GM12891 (cell line): ENCODE measurements around the gene RASA1.
A peak's percentile ranks its signal among the peaks of the same experiment; 100 is the strongest.

Experiments used
- DNase-seq: peaks from one replicate; pipeline ENCODE4 v3.0.0; 2011; ENCODE audit warnings: low spot score; ENCODE audit not compliant: insufficient read length
- FAIRE-seq: peaks from 2 replicates; lab custom pipeline; 2011; peaks lifted over from hg19 to GRCh38; lab: Jason Lieb, UNC
- PAX5 ChIP-seq: IDR thresholded peaks from 2 replicates; pipeline ENCODE4 v1.6.1; 2011; ENCODE audit warnings: low read length, moderate library complexity, mild to moderate bottlenecking; ENCODE audit not compliant: insufficient read depth, severe bottlenecking
- POLR2A ChIP-seq: IDR thresholded peaks from 2 replicates; pipeline ENCODE4 v1.6.1; 2011; ENCODE audit warnings: low read depth, low read length, control low read depth
- POLR2AphosphoS5 ChIP-seq: IDR thresholded peaks from 2 replicates; pipeline ENCODE4 v1.6.1; 2011; ENCODE audit warnings: low read depth, low read length, control low read depth
- POU2F2 ChIP-seq: IDR thresholded peaks from 2 replicates; pipeline ENCODE4 v1.6.1; 2011; ENCODE audit warnings: low read depth, mild to moderate bottlenecking, control low read depth, low read length, moderate library complexity
- SPI1 ChIP-seq: IDR thresholded peaks from 2 replicates; pipeline ENCODE4 v1.6.1; 2011; ENCODE audit warnings: low read depth, low read length, control low read depth
- TAF1 ChIP-seq: IDR thresholded peaks from 2 replicates; pipeline ENCODE4 v1.6.1; 2011; ENCODE audit warnings: low read depth, low read length, control low read depth

Gene RASA1

DNA sequence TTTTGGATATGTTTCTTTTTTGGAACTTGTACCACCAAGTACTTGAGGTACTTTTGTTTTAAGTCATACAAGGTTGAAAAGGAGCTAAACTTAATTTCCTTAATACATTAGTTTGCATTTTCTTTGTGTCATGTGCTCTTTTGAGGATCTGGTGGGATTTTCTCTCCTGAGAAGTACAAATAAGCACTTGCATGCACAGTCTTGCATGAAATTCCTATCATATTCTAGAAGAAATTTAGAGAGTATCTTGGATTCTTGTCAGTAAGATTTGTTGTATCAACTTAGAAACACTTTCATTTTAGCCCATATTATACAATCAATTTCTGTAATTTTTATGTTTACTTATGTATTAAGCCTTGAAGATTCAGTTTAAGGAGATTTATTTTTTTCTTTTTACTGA, 80.2 kb downstream of the RASA1 start:
- FAIRE-seq (no peak), DNase-seq (no peak)
- TF ChIP-seq POLR2A (no peak), POLR2AphosphoS5 (no peak), TAF1 (no peak), POU2F2 (no peak), SPI1 (no peak), PAX5 (no peak)

DNA sequence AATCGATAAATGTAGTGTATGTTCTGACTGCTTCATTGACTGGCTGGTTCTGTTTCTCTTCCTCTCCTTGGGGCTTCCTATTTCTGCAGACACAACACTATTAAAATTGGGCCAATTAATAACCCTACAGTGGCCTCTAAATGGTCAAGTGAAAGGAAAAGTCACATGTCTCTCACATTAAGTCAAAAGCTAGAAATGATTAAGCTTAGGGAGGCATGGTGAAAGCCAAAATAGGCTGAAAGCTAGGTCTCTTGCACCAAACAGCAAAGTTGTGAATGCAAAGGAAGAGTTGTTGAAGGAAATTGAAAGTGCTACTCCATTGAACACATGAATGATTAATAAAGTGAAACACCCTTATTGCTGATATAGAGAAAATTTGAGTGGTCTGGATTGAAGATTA, 86.8 kb downstream of the RASA1 start:
- DNase-seq (no peak), FAIRE-seq (peak; percentile 72)
- TF ChIP-seq PAX5 (no peak), POLR2AphosphoS5 (no peak), TAF1 (no peak), POLR2A (no peak)

DNA sequence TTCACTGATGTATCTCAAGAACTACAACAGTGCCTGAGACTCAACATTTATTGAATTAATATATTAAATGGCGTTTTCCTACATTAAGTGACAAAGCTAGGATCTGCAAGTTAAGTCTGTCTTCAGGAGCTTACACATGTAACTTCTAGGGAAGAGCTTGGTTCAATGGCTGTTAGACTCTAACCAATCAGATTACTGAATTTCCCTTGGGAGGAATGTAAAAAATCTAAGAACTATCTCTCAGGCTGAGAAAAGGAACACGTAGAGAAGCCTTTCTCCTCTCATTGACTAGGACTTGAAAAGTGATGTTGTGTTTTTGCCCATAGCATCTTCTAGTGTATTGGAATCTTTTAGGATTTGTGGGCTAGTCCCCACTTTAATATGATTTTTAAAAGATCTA, 91.4 kb downstream of the RASA1 start:
- no peak for TF ChIP-seq PAX5
- TF ChIP-seq TAF1 = no peak
- TF ChIP-seq SPI1 = no peak
- no peak for TF ChIP-seq POU2F2
- no peak for TF ChIP-seq POLR2A
- TF ChIP-seq POLR2AphosphoS5 = no peak
- no peak for FAIRE-seq

DNA sequence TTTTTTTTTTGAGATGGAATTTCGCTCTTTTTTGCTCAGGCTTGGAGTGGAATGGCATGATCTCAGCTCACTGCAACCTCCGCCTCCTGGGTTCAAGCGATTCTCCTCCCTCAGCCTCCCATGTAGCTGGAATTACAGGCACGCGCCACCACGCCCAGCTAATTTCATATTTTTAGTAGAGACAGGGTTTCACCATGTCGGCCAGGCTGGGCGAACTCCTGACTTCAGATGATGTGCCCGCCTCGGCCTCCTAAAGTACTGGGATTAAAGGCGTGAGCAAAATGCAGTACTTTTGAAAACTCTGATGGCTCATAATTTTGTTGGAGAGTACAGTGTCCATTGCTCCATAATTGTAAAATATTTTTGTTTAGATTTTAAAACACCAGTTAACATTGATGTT, 92.4 kb downstream of the RASA1 start:
- TF ChIP-seq PAX5 (no peak), SPI1 (no peak), TAF1 (no peak), POU2F2 (no peak), POLR2AphosphoS5 (no peak), POLR2A (no peak)
- FAIRE-seq (no peak), DNase-seq (no peak)

More for the DNA sequence above, 91.4 kb downstream of the RASA1 start:
- DNase-seq = no peak

- no peak for DNase-seq
- TF ChIP-seq TAF1 (no peak), POLR2A (no peak), SPI1 (no peak), PAX5 (no peak), POU2F2 (no peak), POLR2AphosphoS5 (no peak)
- no peak for FAIRE-seq
Observed at GRCh38 chr5:87361031-87361445, 93.4 kb downstream of the RASA1 start.

GRCh38 chr5:87361536-87362213, 94.0 kb downstream of the RASA1 start:
- no peak for DNase-seq

DNA sequence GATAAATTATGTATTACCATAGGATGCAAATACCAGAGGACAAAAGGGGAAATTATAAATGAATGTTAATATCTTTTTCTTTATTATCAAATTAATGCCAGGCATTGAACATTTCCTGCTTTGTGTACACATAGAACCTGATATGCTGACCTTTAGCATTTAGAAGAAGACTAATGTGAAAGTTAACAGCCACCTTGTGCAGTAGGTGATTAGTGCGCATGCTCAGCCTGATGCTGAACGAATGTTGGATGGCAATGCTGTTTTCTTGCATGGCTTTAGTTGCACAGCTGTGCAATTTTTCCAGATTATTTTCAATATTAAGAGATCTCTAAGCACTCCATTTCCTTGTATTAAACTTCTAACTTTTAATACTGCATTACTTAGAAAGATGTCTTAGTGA, 99.6 kb downstream of the RASA1 start:
- no peak for FAIRE-seq
- TF ChIP-seq POLR2AphosphoS5 = no peak
- TF ChIP-seq POU2F2 = no peak
- TF ChIP-seq SPI1 = no peak
- no peak for TF ChIP-seq POLR2A
- no peak for TF ChIP-seq PAX5
- no peak for TF ChIP-seq TAF1
- no peak for DNase-seq

More at GRCh38 chr5:87361536-87362213, 94.0 kb downstream of the RASA1 start:
- FAIRE-seq = peak; percentile 54
- no peak for TF ChIP-seq POU2F2
- TF ChIP-seq TAF1 = no peak
- TF ChIP-seq PAX5 = no peak
- no peak for TF ChIP-seq POLR2A
- TF ChIP-seq POLR2AphosphoS5 = no peak
- no peak for TF ChIP-seq SPI1

- DNase-seq = no peak
- FAIRE-seq = no peak
- TF ChIP-seq POU2F2 (no peak), POLR2AphosphoS5 (no peak), PAX5 (no peak), SPI1 (no peak), TAF1 (no peak), POLR2A (no peak)
Observed at GRCh38 chr5:87368601-87369000, 100.9 kb downstream of the RASA1 start.

GRCh38 chr5:87369431-87369830, 101.7 kb downstream of the RASA1 start:
- DNase-seq = no peak
- TF ChIP-seq PAX5 = no peak
- TF ChIP-seq TAF1 = no peak
- no peak for TF ChIP-seq POLR2A
- no peak for TF ChIP-seq SPI1
- TF ChIP-seq POU2F2 = no peak
- no peak for TF ChIP-seq POLR2AphosphoS5
- FAIRE-seq = no peak

- TF ChIP-seq POLR2AphosphoS5 (no peak), POLR2A (no peak), POU2F2 (no peak), TAF1 (no peak)
- DNase-seq (no peak), FAIRE-seq (no peak)
Observed at GRCh38 chr5:87372705-87373104, 105.0 kb downstream of the RASA1 start.
